Astrocyte of the spinal cord (primary cell): ENCODE results near the gene AKT3.
A peak's percentile ranks its signal among the peaks of the same experiment; 100 is the strongest.

Experiments
- DNase-seq: peaks from one replicate; pipeline ENCODE4 v3.0.0; 2011; ENCODE audit warnings: low read depth, low spot score
- H3K4me3 ChIP-seq: 2 replicates; pipeline ENCODE4 v1.5.1; 2011; ENCODE audit warnings: low read depth, mild to moderate bottlenecking, low read length, moderate library complexity
- in situ Hi-C: cut with HindIII; loops from 2 replicates; pipeline ENCODE4 v1.10.0; 2017; ENCODE audit warnings: low sequenced_read_pairs
- TF ChIP-seq, protein P1 (sequence below): IDR thresholded peaks from 2 replicates; pipeline ENCODE4 v1.5.1; 2012; ENCODE audit warnings: low read depth, mild to moderate bottlenecking, low read length, inconsistent platforms

AKT3 gene

DNA sequence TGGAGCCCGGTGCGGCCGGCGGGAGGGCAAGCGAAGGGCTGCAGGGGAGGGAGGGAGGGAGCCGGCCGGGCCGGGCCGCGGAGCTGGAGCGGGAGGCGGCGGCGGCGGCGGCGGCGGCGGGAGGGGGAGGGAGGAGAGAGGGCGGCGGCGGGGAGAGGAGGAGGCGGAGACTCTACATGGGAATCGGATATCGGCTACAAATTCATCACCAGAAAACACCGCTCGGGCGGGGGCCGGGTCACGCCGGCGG is at the start of gene AKT3:
Gene AKT3 (minus strand): TSS at position 42 of the 250 bp plus-strand sequence. CDS start 7,073 bp downstream, outside the sequence.
- DNase-seq = peak; percentile 81
- peak within 1 kb of the TSS; percentile 68 for H3K4me3 ChIP-seq
- TF ChIP-seq, protein P1, sequence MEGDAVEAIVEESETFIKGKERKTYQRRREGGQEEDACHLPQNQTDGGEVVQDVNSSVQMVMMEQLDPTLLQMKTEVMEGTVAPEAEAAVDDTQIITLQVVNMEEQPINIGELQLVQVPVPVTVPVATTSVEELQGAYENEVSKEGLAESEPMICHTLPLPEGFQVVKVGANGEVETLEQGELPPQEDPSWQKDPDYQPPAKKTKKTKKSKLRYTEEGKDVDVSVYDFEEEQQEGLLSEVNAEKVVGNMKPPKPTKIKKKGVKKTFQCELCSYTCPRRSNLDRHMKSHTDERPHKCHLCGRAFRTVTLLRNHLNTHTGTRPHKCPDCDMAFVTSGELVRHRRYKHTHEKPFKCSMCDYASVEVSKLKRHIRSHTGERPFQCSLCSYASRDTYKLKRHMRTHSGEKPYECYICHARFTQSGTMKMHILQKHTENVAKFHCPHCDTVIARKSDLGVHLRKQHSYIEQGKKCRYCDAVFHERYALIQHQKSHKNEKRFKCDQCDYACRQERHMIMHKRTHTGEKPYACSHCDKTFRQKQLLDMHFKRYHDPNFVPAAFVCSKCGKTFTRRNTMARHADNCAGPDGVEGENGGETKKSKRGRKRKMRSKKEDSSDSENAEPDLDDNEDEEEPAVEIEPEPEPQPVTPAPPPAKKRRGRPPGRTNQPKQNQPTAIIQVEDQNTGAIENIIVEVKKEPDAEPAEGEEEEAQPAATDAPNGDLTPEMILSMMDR = no peak
- in situ Hi-C loops = no loop called here

GRCh38 chr1:243898278-243898677 is 48.2 kb upstream of the AKT3 start:
- in situ Hi-C loops = no loop called here

DNA sequence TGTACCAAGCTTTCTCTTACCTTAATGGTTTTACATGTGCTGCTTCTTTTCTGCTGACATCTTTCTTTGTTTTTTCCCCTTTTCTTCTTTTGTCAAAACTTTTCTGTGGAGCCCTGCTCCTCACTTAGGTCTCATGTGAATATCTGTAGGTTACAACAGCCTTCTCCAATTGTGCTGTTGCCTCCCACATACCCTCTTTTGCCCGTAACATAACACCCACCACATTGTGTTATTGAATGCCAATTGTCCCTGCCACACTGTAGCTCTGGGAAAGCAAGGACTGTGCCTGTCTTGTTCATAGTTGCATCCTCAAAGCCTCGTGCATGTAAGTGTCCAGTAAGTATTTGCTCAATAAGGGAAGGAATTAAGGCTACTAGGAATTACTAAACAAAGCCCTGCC is 46.3 kb upstream of the AKT3 start:
- no peak overlapping the region for H3K4me3 ChIP-seq
- TF ChIP-seq, protein P1 = no peak
- DNase-seq = no peak
- in situ Hi-C loops = no loop called here

More at GRCh38 chr1:243898278-243898677, 48.2 kb upstream of the AKT3 start:
- H3K4me3 ChIP-seq = no peak overlapping the region
- TF ChIP-seq, protein P1 = no peak
- DNase-seq = no peak

GRCh38 chr1:243892456-243892855 is 42.4 kb upstream of the AKT3 start:
- DNase-seq = no peak
- in situ Hi-C loops = no loop called here
- H3K4me3 ChIP-seq = no peak overlapping the region
- TF ChIP-seq, protein P1 = no peak

- no peak overlapping the region for H3K4me3 ChIP-seq
- TF ChIP-seq, protein P1 = no peak
- peak; percentile 58 for DNase-seq
- in situ Hi-C loops = no loop called here
Measured at GRCh38 chr1:243890576-243890975, 40.5 kb upstream of the AKT3 start.

- no peak overlapping the region for H3K4me3 ChIP-seq
- TF ChIP-seq, protein P1 = no peak
- DNase-seq = no peak
- in situ Hi-C loops = no loop called here
Measured at GRCh38 chr1:243885806-243886205, 35.8 kb upstream of the AKT3 start.

- H3K4me3 ChIP-seq = no peak overlapping the region
- in situ Hi-C loops = no loop called here
- TF ChIP-seq, protein P1 = no peak
- no peak for DNase-seq
Measured at GRCh38 chr1:243884603-243885002, 34.6 kb upstream of the AKT3 start.
